Aorta (tissue), 5 donors: ENCODE results near the gene XRCC1. TPM values are rescaled to one million over a fixed set of nuclear protein-coding genes. Genes with fewer than 3 reads are reported as not detected.
"Not testable (repeated sequence)": the region's sequence is repeated elsewhere in the genome, so short reads cannot be mapped to it uniquely, and the experiment has no call there.

Experiments used
- ATAC-seq: fragments of 200-7000 bp; cut with Tn5 transposase; one replicate; pipeline ENCODE4 v1.9.1; 2022; ENCODE audit warnings: moderate library complexity; ENCODE audit not compliant: low FRiP score
- DNase-seq, 2 donors: peaks; one replicate each; pipeline ENCODE4 v3.0.0-alpha.2; 2020
- H3K27ac ChIP-seq, 2 donors: one replicate each; pipeline ENCODE4 v1.5.1; 2013; ENCODE audit warnings: low read length in 2 of 2, mild to moderate bottlenecking in 2 of 2, moderate library complexity in 2 of 2, control low read depth in 1 of 2, inconsistent platforms in 1 of 2, low read depth in 1 of 2
- H3K27me3 ChIP-seq, 2 donors: one replicate each; pipeline ENCODE4 v1.6.1; 2013; ENCODE audit warnings: control low read depth in 1 of 2, low read length in 1 of 2, mild to moderate bottlenecking in 1 of 2, moderate library complexity in 1 of 2; ENCODE audit not compliant: insufficient read depth in 2 of 2, control insufficient read depth in 1 of 2
- H3K36me3 ChIP-seq, 2 donors: one replicate each; pipeline ENCODE4 v1.6.1; 2013; ENCODE audit warnings: control low read depth in 1 of 2, low read length in 1 of 2, mild to moderate bottlenecking in 1 of 2; ENCODE audit not compliant: insufficient read depth in 2 of 2, control insufficient read depth in 1 of 2
- H3K4me1 ChIP-seq, 2 donors: one replicate each; pipeline ENCODE4 v1.6.1; 2013; ENCODE audit warnings: low read length in 2 of 2, control low read depth in 1 of 2, mild to moderate bottlenecking in 1 of 2, moderate library complexity in 1 of 2; ENCODE audit not compliant: insufficient read depth in 2 of 2, control insufficient read depth in 1 of 2
- H3K4me3 ChIP-seq, 2 donors: one replicate each; pipeline ENCODE4 v1.5.1; 2013; ENCODE audit warnings: low read length in 2 of 2, control low read depth in 1 of 2, mild to moderate bottlenecking in 1 of 2
- H3K9me3 ChIP-seq: one replicate; pipeline ENCODE4 v1.6.1; 2013; ENCODE audit warnings: mild to moderate bottlenecking, low read length; ENCODE audit not compliant: control insufficient read depth
- WGBS, 2 donors: extraction: QIAGEN DNeasy Blood & Tissue Kit; methylation state at CpG; one replicate each; pipeline ENCODE4 v1.1.7; 2013; 5-methylcytosine and 5-hydroxymethylcytosine counted together
- intact Hi-C, 2 donors: fragments of 100-400 bp; cut with DNase I; formaldehyde crosslinking; loops; one replicate each; pipeline versions ENCODE4 v1.14.2 to v1.15.0; 2022
- polyA plus RNA-seq, 2 donors: library from polyadenylated mRNA; stranded (reverse); fragments of 200-250 nt; gene quantifications; one replicate each; pipeline ENCODE4 v1.2.3, GENCODE V29; 2013
- total RNA-seq, 2 donors: library from RNA; stranded (reverse); fragmentation: NEBNext Ultra II Directional; extraction: Animal tissue kit (Norgen Biotek cat#: 25700); gene quantifications; one replicate each; pipeline ENCODE4 v1.2.1, GENCODE V29; 2021
- donor health status: healthy with polysubstance abuse.
- donor health status: Bipolar disorder and iron deficiency.
- donor health status: DM: no; HTN: no; CAD: no.
- donor health status: DM: no; HTN: no; CAD: no.
- donor health status: DM: yes; HTN: yes; CAD: no.

The XRCC1 gene
- total and polyA plus RNA-seq, 4 donors: 12.1 to 30.2 (median 24.8) TPM

GRCh38 chr19:43548706-43549105 is 26.6 kb downstream of the XRCC1 start:
- peaks cover 0 to 7% of the 10 kb centered on the region in 2 donors for H3K36me3 ChIP-seq
- WGBS, 2 donors: 81 to 84% methylated on average over 2 of the region's 2 CpGs

GRCh38 chr19:43547926-43548325 is 27.4 kb downstream of the XRCC1 start:
- H3K36me3 ChIP-seq, H3K9me3 ChIP-seq, H3K27ac ChIP-seq, H3K4me1 ChIP-seq, intact Hi-C loops, H3K4me3 ChIP-seq, DNase-seq, ATAC-seq, H3K27me3 ChIP-seq: not testable (repeated sequence)
- 85 to 88% methylated on average over 15 to 20 of the region's 24 CpGs for WGBS, 2 donors

More at GRCh38 chr19:43548706-43549105, 26.6 kb downstream of the XRCC1 start:
- ATAC-seq: no peak
- H3K27ac ChIP-seq: no peak overlapping the region
- H3K27me3 ChIP-seq: no peaks in the 10 kb centered on the region
- intact Hi-C loops: no loop called here
- no peak for DNase-seq
- no peaks in the 10 kb centered on the region for H3K4me1 ChIP-seq
- H3K9me3 ChIP-seq: no peaks in the 10 kb centered on the region
- H3K4me3 ChIP-seq: no peak overlapping the region

GRCh38 chr19:43546581-43546980 is 28.7 kb downstream of the XRCC1 start:
- ATAC-seq: no peak
- peaks cover 1 to 5% of the 10 kb centered on the region in 2 donors for H3K36me3 ChIP-seq
- intact Hi-C loops: no loop called here

GRCh38 chr19:43545981-43546380 is 29.3 kb downstream of the XRCC1 start:
- no peak for DNase-seq
- intact Hi-C loops: no loop called here
- WGBS, 2 donors: 47 to 62% methylated on average over 2 of the region's 2 CpGs
- Histone ChIP-seq H3K36me3 (peaks cover 3% of the 10 kb centered on the region in 2 donors), H3K27ac (no peak overlapping the region), H3K27me3 (no peaks in the 10 kb centered on the region), H3K4me1 (no peaks in the 10 kb centered on the region), H3K4me3 (no peak overlapping the region), H3K9me3 (no peaks in the 10 kb centered on the region)
- ATAC-seq: no peak

More at GRCh38 chr19:43546581-43546980, 28.7 kb downstream of the XRCC1 start:
- no peak for DNase-seq
- WGBS, 2 donors: 98 to 100% methylated on average over 3 of the region's 3 CpGs
- H3K9me3 ChIP-seq: no peaks in the 10 kb centered on the region
- no peaks in the 10 kb centered on the region for H3K4me1 ChIP-seq
- no peaks in the 10 kb centered on the region for H3K27me3 ChIP-seq
- no peak overlapping the region for H3K4me3 ChIP-seq
- no peak overlapping the region for H3K27ac ChIP-seq

- ATAC-seq (no peak), DNase-seq (no peak)
- WGBS, 2 donors: 82 to 88% methylated on average over 5 of the region's 5 CpGs
- no peaks in the 10 kb centered on the region for H3K9me3 ChIP-seq
- H3K4me1 ChIP-seq: no peaks in the 10 kb centered on the region
- H3K4me3 ChIP-seq: no peak overlapping the region
- intact Hi-C loops: no loop called here
- no peak overlapping the region for H3K27ac ChIP-seq
- no peaks in the 10 kb centered on the region for H3K27me3 ChIP-seq
- peaks cover 3 to 4% of the 10 kb centered on the region in 2 donors for H3K36me3 ChIP-seq
Observed at GRCh38 chr19:43545276-43545675, 30.1 kb downstream of the XRCC1 start.

GRCh38 chr19:43544077-43544476 is 31.2 kb downstream of the XRCC1 start:
- Histone ChIP-seq H3K9me3 (no peaks in the 10 kb centered on the region), H3K36me3 (peaks cover 3 to 4% of the 10 kb centered on the region in 2 donors), H3K27ac (no peak overlapping the region), H3K4me3 (no peak overlapping the region), H3K27me3 (no peaks in the 10 kb centered on the region), H3K4me1 (no peaks in the 10 kb centered on the region)
- intact Hi-C loops: no loop called here
- WGBS, 2 donors: 95 to 96% methylated on average over 9 of the region's 9 CpGs
- ATAC-seq (no peak), DNase-seq (no peak)

GRCh38 chr19:43541920-43542650 is 33.2 kb downstream of the XRCC1 start:
- Histone ChIP-seq H3K9me3 (no peaks in the 10 kb centered on the region), H3K27ac (no peak overlapping the region), H3K4me1 (no peaks in the 10 kb centered on the region), H3K36me3 (peaks cover 3 to 4% of the 10 kb centered on the region in 2 donors), H3K4me3 (no peak overlapping the region), H3K27me3 (no peaks in the 10 kb centered on the region)
- ATAC-seq (no peak), DNase-seq (no peak)
- WGBS, 2 donors: 96 to 99% methylated on average over 5 of the region's 5 CpGs
- intact Hi-C loops: no loop called here

GRCh38 chr19:43540381-43540780 is 34.9 kb downstream of the XRCC1 start:
- DNase-seq (peak in 1 of 2 donors; percentile 16), ATAC-seq (no peak)
- intact Hi-C loops: no loop called here
- no peaks in the 10 kb centered on the region for H3K9me3 ChIP-seq
- no peak overlapping the region for H3K27ac ChIP-seq
- H3K4me1 ChIP-seq: no peaks in the 10 kb centered on the region
- H3K36me3 ChIP-seq: peaks cover 3% of the 10 kb centered on the region in 2 donors
- WGBS, 2 donors: 97 to 98% methylated on average over 3 of the region's 3 CpGs
- no peaks in the 10 kb centered on the region for H3K27me3 ChIP-seq
- no peak overlapping the region for H3K4me3 ChIP-seq

- Histone ChIP-seq H3K4me3 (no peak overlapping the region), H3K27me3 (no peaks in the 10 kb centered on the region), H3K27ac (no peak overlapping the region), H3K4me1 (no peaks in the 10 kb centered on the region), H3K9me3 (no peaks in the 10 kb centered on the region), H3K36me3 (peaks cover 2 to 3% of the 10 kb centered on the region in 2 donors)
- no peak for DNase-seq
- ATAC-seq: no peak
- intact Hi-C loops: loop anchor here (5.0 to 10.0 kb wide), 3 partner anchors 53 to 126 kb away; no protein-coding TSS in a partner anchor
Observed at GRCh38 chr19:43538922-43539321, 36.4 kb downstream of the XRCC1 start.
